Nephron (organoid): ENCODE results near the gene NUPR1.
A peak's percentile ranks its signal among the peaks of the same experiment; 100 is the strongest.

Source experiments
- H3K27ac Mint-ChIP-seq, 3 experiments: 2 replicates each; pipeline ENCODE4 v1.8.0; 2020; ENCODE audit warnings: mixed read lengths in 3 of 3, mild to moderate bottlenecking in 2 of 3, moderate library complexity in 1 of 3
- H3K27me3 Mint-ChIP-seq: 2 replicates; pipeline ENCODE4 v1.8.0; 2021; ENCODE audit warnings: low read depth, mild to moderate bottlenecking, moderate library complexity, mixed read lengths
- H3K36me3 Mint-ChIP-seq: 2 replicates; pipeline ENCODE4 v1.8.0; 2020; ENCODE audit warnings: low read depth, mixed read lengths
- H3K4me1 Mint-ChIP-seq: 2 replicates; pipeline ENCODE4 v1.8.0; 2020; ENCODE audit warnings: mixed read lengths
- H3K4me3 Mint-ChIP-seq, 3 experiments: 2 replicates each; pipeline ENCODE4 v1.8.0; 2020; ENCODE audit warnings: mild to moderate bottlenecking in 3 of 3, mixed read lengths in 3 of 3, moderate library complexity in 2 of 3
- H3K9me3 Mint-ChIP-seq: 2 replicates; pipeline ENCODE4 v1.8.0; 2020; ENCODE audit warnings: mixed read lengths
- TF ChIP-seq, protein P1 (sequence below), 3 experiments: fragments of 200-600 bp; sonication (generic); IDR thresholded peaks; one replicate each; pipeline ENCODE4 v1.5.0; 2021; ENCODE audit warnings: antibody characterized with exemption in 3 of 3; ENCODE audit not compliant: unreplicated experiment in 3 of 3

NUPR1 gene

DNA sequence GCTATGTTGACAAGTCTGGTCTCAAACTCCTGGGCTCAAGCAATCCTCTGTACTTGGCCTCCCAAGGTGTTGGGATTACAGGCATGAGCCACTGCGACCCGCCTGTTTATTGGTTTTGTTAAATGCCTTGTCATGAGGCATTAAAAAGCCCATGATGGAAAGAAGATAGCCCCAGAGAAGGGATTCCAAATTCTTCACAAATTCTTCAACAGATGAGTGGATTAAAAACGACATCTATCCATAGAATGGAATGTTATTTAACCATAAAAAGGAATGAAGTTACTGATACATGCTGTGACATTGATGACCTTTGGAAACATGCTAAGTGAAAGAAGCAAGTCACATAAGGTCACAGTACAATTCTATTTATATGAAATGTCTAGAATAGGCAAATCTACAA, 19.7 kb upstream of the NUPR1 start:
- TF ChIP-seq, protein P1, sequence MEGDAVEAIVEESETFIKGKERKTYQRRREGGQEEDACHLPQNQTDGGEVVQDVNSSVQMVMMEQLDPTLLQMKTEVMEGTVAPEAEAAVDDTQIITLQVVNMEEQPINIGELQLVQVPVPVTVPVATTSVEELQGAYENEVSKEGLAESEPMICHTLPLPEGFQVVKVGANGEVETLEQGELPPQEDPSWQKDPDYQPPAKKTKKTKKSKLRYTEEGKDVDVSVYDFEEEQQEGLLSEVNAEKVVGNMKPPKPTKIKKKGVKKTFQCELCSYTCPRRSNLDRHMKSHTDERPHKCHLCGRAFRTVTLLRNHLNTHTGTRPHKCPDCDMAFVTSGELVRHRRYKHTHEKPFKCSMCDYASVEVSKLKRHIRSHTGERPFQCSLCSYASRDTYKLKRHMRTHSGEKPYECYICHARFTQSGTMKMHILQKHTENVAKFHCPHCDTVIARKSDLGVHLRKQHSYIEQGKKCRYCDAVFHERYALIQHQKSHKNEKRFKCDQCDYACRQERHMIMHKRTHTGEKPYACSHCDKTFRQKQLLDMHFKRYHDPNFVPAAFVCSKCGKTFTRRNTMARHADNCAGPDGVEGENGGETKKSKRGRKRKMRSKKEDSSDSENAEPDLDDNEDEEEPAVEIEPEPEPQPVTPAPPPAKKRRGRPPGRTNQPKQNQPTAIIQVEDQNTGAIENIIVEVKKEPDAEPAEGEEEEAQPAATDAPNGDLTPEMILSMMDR (IDR thresholded peaks at IDR 0.05; ENCODE audit: unreplicated experiment in 3 of 3), result no peak
- Mint-ChIP-seq H3K27me3 (no peaks in the 10 kb centered on the region), H3K4me1 (peaks cover 14% of the 10 kb centered on the region), H3K9me3 (no peaks in the 10 kb centered on the region), H3K36me3 (peaks cover 28% of the 10 kb centered on the region), H3K4me3 (no peak overlapping the region), H3K27ac (no peak overlapping the region)

DNA sequence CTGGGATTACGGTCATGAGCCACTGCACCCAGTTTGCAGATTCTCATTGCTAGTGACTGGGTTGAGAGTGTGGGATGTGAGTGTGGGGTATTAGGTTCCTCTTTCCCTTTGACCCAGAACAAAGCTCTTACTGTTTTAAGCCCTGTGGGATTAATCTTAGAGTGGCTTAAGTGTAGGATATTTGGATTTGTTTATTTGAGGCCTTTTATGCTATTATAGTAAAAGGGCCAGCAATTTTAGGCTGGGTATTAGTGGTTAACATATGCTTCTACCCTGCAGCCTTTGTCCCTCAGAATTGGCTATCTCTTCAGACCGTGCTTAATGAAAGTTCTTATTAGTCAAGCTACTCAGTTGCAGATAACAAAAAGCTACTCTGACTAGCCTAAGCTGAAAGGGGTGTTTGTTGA, 18.1 kb upstream of the NUPR1 start:
- Mint-ChIP-seq H3K27ac (peak overlapping the region in 2 of 3 experiments; percentile 35 to 42), H3K27me3 (no peaks in the 10 kb centered on the region), H3K36me3 (peaks cover 28% of the 10 kb centered on the region), H3K4me3 (peak overlapping the region in 2 of 3 experiments; percentile 21 to 46), H3K9me3 (no peaks in the 10 kb centered on the region), H3K4me1 (peaks cover 14% of the 10 kb centered on the region)
- TF ChIP-seq, protein P1 (IDR thresholded peaks at IDR 0.05; ENCODE audit: unreplicated experiment in 3 of 3), result no peak

- H3K4me1 Mint-ChIP-seq, result peaks cover 14% of the 10 kb centered on the region
- H3K36me3 Mint-ChIP-seq, result peaks cover 24% of the 10 kb centered on the region
- no peak overlapping the region for H3K27ac Mint-ChIP-seq
- no peaks in the 10 kb centered on the region for H3K9me3 Mint-ChIP-seq
- H3K4me3 Mint-ChIP-seq, result peak overlapping the region; percentile 12 to 73 (median 31)
- TF ChIP-seq, protein P1 (IDR thresholded peaks at IDR 0.05; ENCODE audit: unreplicated experiment in 3 of 3), result no peak
- no peaks in the 10 kb centered on the region for H3K27me3 Mint-ChIP-seq
These were observed 16.8 kb upstream of the NUPR1 start for GRCh38 chr16:28555561-28555960.

DNA sequence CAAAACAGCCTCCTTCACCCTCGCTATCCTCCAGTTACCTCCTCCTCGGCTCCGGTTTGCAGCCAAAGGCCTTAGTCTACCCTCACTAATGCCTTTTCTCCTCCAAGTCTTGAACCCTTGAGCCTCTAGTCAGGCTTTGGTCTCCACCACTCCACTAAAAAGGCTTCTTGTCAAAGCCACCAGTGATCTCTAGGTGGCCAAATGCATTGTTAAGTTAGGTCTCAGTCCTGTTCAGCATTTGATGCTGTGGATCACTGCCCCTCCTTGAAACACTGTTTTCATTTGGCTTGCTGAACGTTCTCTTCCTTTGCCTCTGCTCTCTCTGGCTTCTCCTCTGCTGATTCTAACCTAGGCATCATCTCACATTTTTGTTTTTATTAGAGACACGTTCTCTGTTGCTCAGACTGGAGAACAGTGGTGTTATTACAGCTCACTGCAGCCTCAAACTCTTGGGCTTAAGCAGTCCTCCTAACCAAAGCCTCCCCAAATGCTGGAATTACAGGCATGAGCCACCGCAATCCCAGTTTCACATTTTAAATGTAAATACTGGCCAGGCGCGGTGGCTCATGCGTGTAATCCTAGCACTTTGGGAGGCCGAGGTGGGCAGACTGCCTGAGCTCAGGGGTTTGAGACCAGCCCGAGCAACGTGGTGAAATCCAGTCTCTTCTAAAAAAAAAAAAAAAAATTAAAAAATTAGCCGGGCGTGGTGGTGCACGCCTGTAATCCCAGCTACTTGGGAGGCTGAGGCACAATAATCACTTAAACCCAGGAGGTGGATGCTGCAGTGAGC, 16.1 kb upstream of the NUPR1 start:
- H3K36me3 Mint-ChIP-seq, result peaks cover 23% of the 10 kb centered on the region
- TF ChIP-seq, protein P1 (IDR thresholded peaks at IDR 0.05; ENCODE audit: unreplicated experiment in 3 of 3), result no peak
- peak overlapping the region; percentile 74 to 93 (median 80) for H3K27ac Mint-ChIP-seq
- H3K9me3 Mint-ChIP-seq, result no peaks in the 10 kb centered on the region
- H3K27me3 Mint-ChIP-seq, result no peaks in the 10 kb centered on the region
- peaks cover 14% of the 10 kb centered on the region for H3K4me1 Mint-ChIP-seq
- peak overlapping the region; percentile 88 to 96 (median 92) for H3K4me3 Mint-ChIP-seq

DNA sequence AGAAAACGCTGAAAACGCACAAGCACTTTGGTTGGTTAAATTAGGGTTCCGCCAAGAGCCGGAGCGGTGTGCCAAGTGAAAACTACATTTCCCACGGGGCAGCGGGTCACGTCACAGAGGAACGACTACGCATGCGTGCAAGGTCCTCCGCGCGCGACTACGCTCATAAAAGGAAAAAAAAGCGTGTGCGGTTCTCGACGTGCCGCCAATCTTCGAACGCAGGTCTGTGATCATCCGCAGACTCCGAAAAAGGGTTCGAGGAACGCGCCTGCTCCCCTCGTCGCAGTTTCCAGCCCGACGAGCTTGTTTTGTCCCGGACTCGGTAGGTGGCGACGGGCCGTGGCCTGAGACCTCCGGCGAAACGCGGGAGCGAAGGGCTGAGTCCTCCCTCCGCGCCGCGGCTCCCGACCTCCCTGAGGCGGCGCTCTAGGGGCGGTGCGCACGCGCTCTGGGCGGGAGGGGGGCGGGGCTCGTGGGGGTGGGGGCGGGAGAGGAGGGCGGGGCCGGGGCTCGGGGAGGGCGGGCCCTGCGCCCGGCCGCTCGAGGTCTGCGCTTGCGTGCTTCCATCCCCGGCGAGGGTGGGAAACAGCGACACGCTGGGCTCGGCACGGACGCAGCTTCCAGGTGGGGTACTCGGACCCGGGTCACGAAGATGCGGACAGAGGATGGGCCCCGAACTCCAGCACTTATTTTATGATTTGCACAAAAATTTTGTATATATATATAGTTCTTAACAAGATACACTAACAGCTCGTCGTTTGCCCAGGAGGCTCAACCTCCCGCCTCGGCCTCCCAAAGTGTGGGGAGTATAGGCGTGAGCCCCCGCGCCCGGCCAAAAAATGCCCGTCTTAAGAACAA, 15.2 kb upstream of the NUPR1 start, which contains the start of gene SGF29:
SGF29 (plus strand) TSS at position 145 of the 858 bp plus-strand sequence. CDS start 27,150 bp downstream, outside the sequence.
- no peaks in the 10 kb centered on the region for H3K9me3 Mint-ChIP-seq
- peaks cover 14% of the 10 kb centered on the region for H3K4me1 Mint-ChIP-seq
- peaks cover 15% of the 10 kb centered on the region for H3K36me3 Mint-ChIP-seq
- H3K27ac Mint-ChIP-seq, result peak within 1 kb of the TSS; percentile 98 to 99 (median 99)
- TF ChIP-seq, protein P1 (IDR thresholded peaks at IDR 0.05; ENCODE audit: unreplicated experiment in 3 of 3), result peak in 2 of 3 experiments; percentile 15 to 42
- H3K27me3 Mint-ChIP-seq, result no peaks in the 10 kb centered on the region
- H3K4me3 Mint-ChIP-seq, result peak within 1 kb of the TSS; percentile 92 to 96 (median 94)
